Activated CD4-positive, alpha-beta memory T cell treated with anti-CD3 and anti-CD28 coated beads, Interleukin-2, amount 10 ng/mL, durations not matched to agents 7 days and 5 days (primary cell): ENCODE measurements around the gene SP3. TPM values are rescaled to one million over a fixed set of nuclear protein-coding genes. Genes with fewer than 3 reads are reported as not detected.

ENCODE experiments used
- CTCF ChIA-PET: fragments of 350-600 bp; sonication (Branson Sonifier 250); formaldehyde crosslinking; loops from one replicate; lab custom pipeline; 2021; ENCODE audit warnings: antibody characterized with exemption, inconsistent platforms; lab: Charles Lee
- POLR2A ChIA-PET: fragments of 350-600 bp; sonication (Branson Sonifier 250); formaldehyde crosslinking; loops from one replicate; lab custom pipeline; 2021; ENCODE audit warnings: antibody characterized with exemption; lab: Charles Lee
- DNase-seq: peaks from one replicate; pipeline ENCODE4 v3.0.0-alpha.2; 2020
- H3K27ac Mint-ChIP-seq: one replicate; pipeline ENCODE4 v1.8.0; 2021; ENCODE audit warnings: mild to moderate bottlenecking, mixed read lengths
- H3K27me3 Mint-ChIP-seq: one replicate; pipeline ENCODE4 v1.8.0; 2021; ENCODE audit warnings: mixed read lengths
- H3K36me3 Mint-ChIP-seq: one replicate; pipeline ENCODE4 v1.8.0; 2021; ENCODE audit warnings: low read depth, mixed read lengths
- H3K4me1 Mint-ChIP-seq: one replicate; pipeline ENCODE4 v1.8.0; 2021; ENCODE audit warnings: mixed read lengths
- H3K4me3 Mint-ChIP-seq: one replicate; pipeline ENCODE4 v1.8.0; 2021; ENCODE audit warnings: mild to moderate bottlenecking, mixed read lengths
- H3K9me3 Mint-ChIP-seq: one replicate; pipeline ENCODE4 v1.8.0; 2021; ENCODE audit warnings: mixed read lengths
- total RNA-seq, 2 experiments: library from RNA; stranded (reverse); gene quantifications; one replicate each; pipeline ENCODE4 v1.2.3, GENCODE V29; 2021

SP3 gene
- total RNA-seq, 2 experiments from 2014 or later = 94.9 to 96.9 TPM

DNA sequence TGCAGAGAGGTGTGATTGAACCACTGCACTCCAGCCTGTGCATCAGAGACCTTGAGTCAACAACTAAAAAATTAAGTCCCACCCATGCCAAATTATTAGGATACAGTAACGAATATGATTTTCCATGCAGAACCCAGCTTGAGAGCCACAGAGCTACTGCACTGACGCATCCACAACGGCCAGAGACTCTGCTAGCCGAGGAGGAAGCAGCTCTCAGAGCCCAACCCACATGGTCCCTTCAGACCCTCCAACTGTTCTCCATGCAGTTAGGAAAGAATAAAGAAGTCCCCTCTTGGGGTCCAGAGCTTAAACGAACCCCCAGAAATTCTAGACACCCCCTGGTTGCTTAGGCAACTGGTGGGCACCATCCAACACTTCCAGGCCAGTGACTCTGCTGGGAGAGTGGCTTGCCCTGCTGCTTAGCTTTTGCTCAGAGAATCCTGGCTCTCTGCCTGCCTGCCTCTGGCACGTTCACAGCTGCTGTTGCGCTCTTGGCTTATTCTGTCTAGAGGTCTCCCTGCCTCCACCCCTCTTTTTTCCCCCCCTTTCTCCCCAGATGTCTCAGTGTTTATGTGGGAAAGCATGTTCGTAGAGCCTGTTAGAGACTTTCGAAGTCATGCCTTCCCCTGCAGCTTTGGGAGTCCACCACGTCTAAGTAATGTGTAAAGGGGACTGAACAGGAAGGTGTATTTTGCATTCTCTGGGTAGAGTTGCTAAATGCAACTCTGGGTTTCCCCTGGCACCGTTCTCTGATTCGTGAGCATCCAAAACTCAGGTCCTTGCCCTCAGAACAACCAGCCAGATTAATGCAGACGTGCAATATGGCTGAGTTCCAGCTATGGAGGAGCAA lies 26.0 kb upstream of the SP3 start:
- ChIA-PET CTCF (no interaction called here), POLR2A (interaction anchor here (0.6 kb wide), 1 partner anchor 23 kb away, joined by 3 read pairs; no protein-coding TSS in a partner anchor)
- Mint-ChIP-seq H3K27ac (no peak overlapping the region), H3K4me3 (no peak overlapping the region), H3K36me3 (no peaks in the 10 kb centered on the region), H3K27me3 (peaks cover 11% of the 10 kb centered on the region), H3K9me3 (no peaks in the 10 kb centered on the region), H3K4me1 (no peaks in the 10 kb centered on the region)
- DNase-seq = no peak

DNA sequence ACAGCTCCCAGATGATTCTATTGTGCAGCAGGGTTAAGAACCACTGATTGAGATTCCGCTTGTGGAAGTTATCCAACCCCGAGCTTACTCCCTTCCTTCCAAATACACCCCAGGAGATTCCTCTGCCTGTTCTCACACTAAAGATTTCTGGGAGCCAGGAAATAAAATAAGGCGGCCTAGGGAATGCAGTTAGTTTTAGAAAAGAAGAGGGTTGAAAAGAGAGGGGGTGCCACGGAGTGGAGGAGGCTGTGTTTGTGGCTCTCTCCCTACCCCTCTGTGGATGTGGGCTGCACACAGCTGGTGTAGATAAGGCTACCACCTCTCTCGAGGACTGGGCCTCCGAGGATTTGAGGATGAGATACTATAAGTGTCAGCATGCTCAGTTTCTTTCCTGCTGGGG lies 25.1 kb upstream of the SP3 start:
- no peak for DNase-seq
- no peak overlapping the region for H3K27ac Mint-ChIP-seq
- CTCF ChIA-PET = no interaction called here
- POLR2A ChIA-PET = no interaction called here
- peaks cover 11% of the 10 kb centered on the region for H3K27me3 Mint-ChIP-seq
- no peaks in the 10 kb centered on the region for H3K4me1 Mint-ChIP-seq
- H3K36me3 Mint-ChIP-seq = no peaks in the 10 kb centered on the region
- no peaks in the 10 kb centered on the region for H3K9me3 Mint-ChIP-seq
- no peak overlapping the region for H3K4me3 Mint-ChIP-seq

DNA sequence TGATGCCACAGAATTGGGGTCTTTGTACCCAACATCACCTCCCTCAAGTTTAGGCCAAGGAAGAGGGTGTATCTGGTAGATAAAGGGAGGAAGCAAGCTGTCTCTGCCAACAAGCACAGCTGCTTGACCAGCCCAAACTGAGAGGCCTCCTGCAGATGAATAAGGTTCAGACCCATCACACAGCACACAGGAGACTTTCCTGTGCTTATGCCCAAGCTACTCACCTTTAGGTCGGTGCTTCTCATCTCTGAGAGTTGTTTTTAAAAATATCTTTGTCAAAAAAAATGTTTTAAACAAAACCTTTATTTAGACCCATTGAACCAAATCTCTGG lies 24.7 kb upstream of the SP3 start:
- DNase-seq = no peak
- POLR2A ChIA-PET = no interaction called here
- Mint-ChIP-seq H3K27ac (no peak overlapping the region), H3K27me3 (peaks cover 9% of the 10 kb centered on the region), H3K4me3 (no peak overlapping the region), H3K4me1 (no peaks in the 10 kb centered on the region), H3K9me3 (no peaks in the 10 kb centered on the region), H3K36me3 (no peaks in the 10 kb centered on the region)
- CTCF ChIA-PET = no interaction called here

DNA sequence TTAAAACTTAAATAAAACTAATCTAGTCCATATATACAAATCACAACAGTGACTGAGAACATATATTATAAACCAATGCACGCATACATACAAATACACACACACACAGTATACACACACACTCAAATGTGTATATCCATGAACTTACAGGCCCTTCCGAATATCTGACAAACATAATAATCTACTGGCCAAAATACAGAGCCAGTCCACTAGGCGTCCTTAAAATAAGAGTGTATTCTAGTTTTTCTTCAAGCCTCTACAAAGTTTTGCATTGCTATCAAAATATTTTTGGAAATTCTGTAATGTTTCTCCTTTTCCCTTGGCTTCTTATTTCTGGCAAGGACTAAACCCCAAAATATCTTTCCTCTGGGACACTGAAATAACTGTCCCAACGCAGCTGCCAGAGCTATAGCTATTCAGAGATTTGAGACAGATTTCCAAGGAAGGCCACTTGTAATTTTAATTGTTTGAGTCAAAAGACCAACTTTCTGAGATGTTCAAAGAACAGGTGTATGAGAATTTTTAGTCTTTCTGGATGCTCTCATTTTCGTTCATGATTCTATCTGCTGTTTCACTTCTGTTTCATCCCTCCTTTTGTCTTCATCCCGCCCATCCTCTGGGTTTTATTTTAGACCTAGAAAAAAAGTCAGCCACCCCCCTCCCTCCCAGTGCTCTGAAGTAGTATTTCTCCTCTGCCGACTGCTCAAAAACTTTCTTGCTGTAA lies 24.1 kb upstream of the SP3 start:
- Mint-ChIP-seq H3K27me3 (peaks cover 3% of the 10 kb centered on the region), H3K9me3 (no peaks in the 10 kb centered on the region), H3K4me3 (no peak overlapping the region), H3K36me3 (no peaks in the 10 kb centered on the region), H3K27ac (no peak overlapping the region), H3K4me1 (no peaks in the 10 kb centered on the region)
- CTCF ChIA-PET = interaction anchor here (0.7 kb wide), 1 partner anchor 439 kb away, joined by 5 read pairs; no protein-coding TSS in a partner anchor
- DNase-seq = no peak
- POLR2A ChIA-PET = no interaction called here

DNA sequence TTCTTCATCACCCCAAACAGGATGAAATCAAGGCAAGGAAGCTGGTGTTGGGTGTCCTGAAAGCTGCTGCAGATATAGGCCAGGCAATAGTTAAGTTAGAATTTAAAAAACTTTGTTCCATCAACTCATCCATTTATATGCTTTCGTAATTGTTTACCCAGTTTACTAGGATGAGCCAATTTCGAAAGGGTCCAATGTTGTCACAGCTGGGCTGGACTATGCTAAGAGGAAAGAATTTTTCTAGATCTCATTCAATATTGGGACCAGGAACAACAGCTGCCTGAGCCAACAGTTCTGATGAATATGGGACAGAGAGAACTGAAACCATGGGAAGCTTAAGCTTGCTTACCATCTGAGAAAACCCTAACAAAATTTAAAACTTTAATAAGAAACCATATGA lies 21.6 kb upstream of the SP3 start:
- ChIA-PET POLR2A (no interaction called here), CTCF (interaction anchor here (1.1 kb wide), 1 partner anchor 54 kb away, joined by 4 read pairs; no protein-coding TSS in a partner anchor)
- no peaks in the 10 kb centered on the region for H3K27me3 Mint-ChIP-seq
- no peaks in the 10 kb centered on the region for H3K36me3 Mint-ChIP-seq
- DNase-seq = no peak
- H3K27ac Mint-ChIP-seq = no peak overlapping the region
- H3K4me3 Mint-ChIP-seq = no peak overlapping the region
- H3K4me1 Mint-ChIP-seq = no peaks in the 10 kb centered on the region
- no peaks in the 10 kb centered on the region for H3K9me3 Mint-ChIP-seq

DNA sequence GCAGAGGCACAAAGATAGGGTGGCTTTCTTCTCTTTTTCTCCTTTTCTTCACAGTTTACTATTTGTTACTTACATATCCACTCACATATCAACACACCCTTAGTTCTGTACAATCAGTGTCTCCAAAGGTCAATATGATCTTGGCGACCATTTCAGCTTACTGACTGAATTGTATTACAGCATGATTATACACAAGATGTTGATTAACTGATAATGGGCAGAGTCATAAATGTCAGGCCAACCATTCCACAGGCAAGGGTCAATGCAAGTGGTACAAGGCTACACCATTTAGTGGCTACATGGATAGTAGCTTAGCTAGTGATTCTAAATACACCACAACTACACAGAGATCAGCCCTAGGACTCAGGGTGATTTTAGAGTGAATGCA lies 20.4 kb upstream of the SP3 start:
- H3K27ac Mint-ChIP-seq = no peak overlapping the region
- DNase-seq = no peak
- H3K27me3 Mint-ChIP-seq = no peaks in the 10 kb centered on the region
- H3K9me3 Mint-ChIP-seq = no peaks in the 10 kb centered on the region
- POLR2A ChIA-PET = no interaction called here
- no peaks in the 10 kb centered on the region for H3K36me3 Mint-ChIP-seq
- no peak overlapping the region for H3K4me3 Mint-ChIP-seq
- no peaks in the 10 kb centered on the region for H3K4me1 Mint-ChIP-seq
- CTCF ChIA-PET = no interaction called here

DNA sequence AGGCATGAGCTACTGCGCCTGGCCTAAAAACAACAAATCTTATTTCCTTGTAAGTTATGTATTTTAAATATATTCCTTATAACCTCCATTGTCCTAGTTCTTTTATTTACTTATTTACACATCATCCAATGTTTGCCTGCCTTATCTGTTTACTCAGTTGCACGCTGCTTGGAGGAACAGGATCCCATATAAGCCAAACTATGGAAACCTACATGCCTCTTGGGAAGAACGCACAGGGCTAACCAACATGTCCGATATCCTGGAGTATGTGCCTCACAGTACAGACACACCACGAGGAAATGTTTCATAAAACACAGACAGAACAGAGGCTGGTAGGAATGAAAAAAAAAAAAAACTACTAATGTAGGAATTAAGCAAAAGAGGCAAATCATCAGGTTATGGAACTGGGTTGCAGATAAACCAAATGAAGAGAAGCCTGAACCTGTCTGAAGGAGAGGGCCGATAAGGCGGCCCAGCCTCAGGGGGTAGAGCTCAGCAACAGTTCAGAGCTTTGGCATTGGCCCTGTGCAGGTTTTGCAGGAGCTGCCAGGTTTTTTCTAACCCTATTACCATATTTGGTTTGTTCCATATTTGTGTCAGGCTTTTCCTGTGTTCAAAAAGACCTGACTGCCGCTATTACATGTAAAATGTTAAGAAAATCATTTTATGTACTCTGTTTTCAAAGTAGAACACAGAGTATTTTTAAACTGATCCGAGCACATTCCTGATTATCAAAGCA lies 19.9 kb upstream of the SP3 start:
- H3K36me3 Mint-ChIP-seq = no peaks in the 10 kb centered on the region
- no peaks in the 10 kb centered on the region for H3K27me3 Mint-ChIP-seq
- DNase-seq = no peak
- ChIA-PET POLR2A (interaction anchor here (0.9 to 1.3 kb wide), 2 partner anchors 19 to 21 kb away, joined by 3 to 5 read pairs; no protein-coding TSS in a partner anchor), CTCF (no interaction called here)
- no peak overlapping the region for H3K4me3 Mint-ChIP-seq
- no peaks in the 10 kb centered on the region for H3K4me1 Mint-ChIP-seq
- no peak overlapping the region for H3K27ac Mint-ChIP-seq
- no peaks in the 10 kb centered on the region for H3K9me3 Mint-ChIP-seq

DNA sequence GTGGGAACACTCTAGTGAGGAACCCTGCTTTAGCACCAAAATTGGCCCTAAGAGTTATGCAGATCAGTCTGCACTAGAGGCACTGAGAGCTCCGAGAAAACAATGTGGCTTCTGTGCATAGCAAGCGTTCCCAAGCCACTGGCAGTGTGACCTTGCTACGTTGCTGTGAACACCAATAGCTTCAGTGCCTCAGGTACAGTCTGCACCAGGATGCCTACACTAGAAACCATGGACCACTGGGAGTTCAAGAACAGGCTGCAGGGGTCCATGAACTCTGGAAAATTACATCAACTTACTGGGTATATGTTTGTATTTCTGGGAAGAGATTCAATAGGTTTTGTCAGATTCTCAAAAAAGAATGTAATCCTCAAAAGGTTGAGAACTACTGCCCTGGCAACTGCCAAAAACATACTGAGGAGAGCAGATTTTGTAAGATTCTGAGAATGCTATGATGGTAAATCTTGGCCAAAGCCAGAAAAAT lies 18.3 kb upstream of the SP3 start:
- H3K9me3 Mint-ChIP-seq = no peaks in the 10 kb centered on the region
- no peak overlapping the region for H3K4me3 Mint-ChIP-seq
- CTCF ChIA-PET = no interaction called here
- no peak for DNase-seq
- no peaks in the 10 kb centered on the region for H3K36me3 Mint-ChIP-seq
- no peaks in the 10 kb centered on the region for H3K27me3 Mint-ChIP-seq
- no peaks in the 10 kb centered on the region for H3K4me1 Mint-ChIP-seq
- POLR2A ChIA-PET = no interaction called here
- H3K27ac Mint-ChIP-seq = no peak overlapping the region

DNA sequence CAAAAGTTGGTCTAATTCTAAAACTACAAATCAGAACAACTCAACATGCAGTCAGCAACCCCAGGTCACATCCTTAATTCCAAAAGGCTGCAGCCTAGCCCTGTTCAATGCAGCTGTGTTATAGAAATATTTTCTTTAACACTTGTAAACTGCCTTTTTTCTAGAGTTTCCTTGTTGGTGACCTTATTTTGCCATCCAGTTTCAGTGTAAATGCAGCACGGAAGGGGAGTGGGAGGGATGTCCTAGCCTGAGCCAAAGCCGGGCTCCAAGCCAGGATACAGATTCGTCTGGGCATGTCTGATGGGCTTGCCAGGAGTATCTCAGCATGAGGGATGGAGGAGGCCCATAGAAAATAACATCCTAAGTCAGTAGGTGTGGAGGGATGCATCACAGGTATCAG lies 17.7 kb upstream of the SP3 start:
- Mint-ChIP-seq H3K4me3 (no peak overlapping the region), H3K27me3 (no peaks in the 10 kb centered on the region), H3K4me1 (no peaks in the 10 kb centered on the region), H3K36me3 (no peaks in the 10 kb centered on the region), H3K9me3 (no peaks in the 10 kb centered on the region), H3K27ac (no peak overlapping the region)
- no peak for DNase-seq
- ChIA-PET CTCF (no interaction called here), POLR2A (no interaction called here)

DNA sequence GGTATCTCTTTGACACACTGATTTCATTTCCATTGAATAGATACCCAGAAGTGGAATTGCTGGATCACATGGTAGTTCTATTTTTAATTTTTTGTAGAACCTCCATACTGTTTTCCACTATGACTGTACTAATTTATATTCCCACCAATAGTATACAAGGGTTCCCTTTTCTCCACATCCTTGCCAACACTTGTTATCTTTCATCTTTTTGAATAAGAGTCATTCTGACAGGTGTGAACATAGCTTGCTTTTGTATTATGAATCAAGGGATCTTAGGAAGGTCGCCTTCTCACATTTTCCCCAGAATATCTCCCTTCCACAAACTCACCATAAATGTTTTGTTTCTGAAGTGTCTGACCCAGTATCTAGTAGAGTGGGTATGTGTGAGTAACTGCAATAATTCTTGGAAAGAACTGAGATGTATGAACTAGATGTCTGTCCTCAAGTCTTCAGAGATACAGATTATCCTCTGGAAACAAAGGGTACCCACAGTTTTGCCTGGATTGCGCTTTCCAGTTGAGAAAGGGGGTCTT lies 17.1 kb upstream of the SP3 start:
- Mint-ChIP-seq H3K9me3 (no peaks in the 10 kb centered on the region), H3K4me3 (no peak overlapping the region)

DNA sequence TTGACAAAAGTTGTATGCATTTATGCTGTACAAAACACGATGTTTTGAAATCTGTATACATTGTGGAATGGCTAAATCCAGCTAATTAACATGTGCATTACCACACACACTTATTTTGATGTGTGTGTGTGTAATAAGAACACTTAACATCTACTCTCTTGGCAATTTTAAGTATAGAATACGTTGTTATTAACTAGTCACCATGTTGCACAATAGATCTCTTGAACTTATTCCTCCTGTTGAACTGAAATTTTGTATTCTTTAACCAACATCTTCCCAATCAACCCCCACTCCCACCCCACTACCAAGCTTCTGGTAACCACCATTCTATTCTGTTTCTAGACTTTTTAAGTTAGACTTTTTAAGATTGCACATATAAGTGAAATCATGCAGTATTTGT lies 16.3 kb upstream of the SP3 start:
- Mint-ChIP-seq H3K4me1 (no peaks in the 10 kb centered on the region), H3K36me3 (no peaks in the 10 kb centered on the region), H3K27ac (no peak overlapping the region), H3K4me3 (no peak overlapping the region), H3K27me3 (no peaks in the 10 kb centered on the region), H3K9me3 (no peaks in the 10 kb centered on the region)
- POLR2A ChIA-PET = interaction anchor here (0.6 kb wide), 1 partner anchor 16 kb away, joined by 3 read pairs; no protein-coding TSS in a partner anchor
- CTCF ChIA-PET = no interaction called here
- DNase-seq = no peak

More for the DNA sequence above, 17.1 kb upstream of the SP3 start:
- Mint-ChIP-seq H3K27ac (no peak overlapping the region), H3K36me3 (no peaks in the 10 kb centered on the region), H3K27me3 (no peaks in the 10 kb centered on the region), H3K4me1 (no peaks in the 10 kb centered on the region)
- ChIA-PET POLR2A (no interaction called here), CTCF (no interaction called here)
- no peak for DNase-seq

DNA sequence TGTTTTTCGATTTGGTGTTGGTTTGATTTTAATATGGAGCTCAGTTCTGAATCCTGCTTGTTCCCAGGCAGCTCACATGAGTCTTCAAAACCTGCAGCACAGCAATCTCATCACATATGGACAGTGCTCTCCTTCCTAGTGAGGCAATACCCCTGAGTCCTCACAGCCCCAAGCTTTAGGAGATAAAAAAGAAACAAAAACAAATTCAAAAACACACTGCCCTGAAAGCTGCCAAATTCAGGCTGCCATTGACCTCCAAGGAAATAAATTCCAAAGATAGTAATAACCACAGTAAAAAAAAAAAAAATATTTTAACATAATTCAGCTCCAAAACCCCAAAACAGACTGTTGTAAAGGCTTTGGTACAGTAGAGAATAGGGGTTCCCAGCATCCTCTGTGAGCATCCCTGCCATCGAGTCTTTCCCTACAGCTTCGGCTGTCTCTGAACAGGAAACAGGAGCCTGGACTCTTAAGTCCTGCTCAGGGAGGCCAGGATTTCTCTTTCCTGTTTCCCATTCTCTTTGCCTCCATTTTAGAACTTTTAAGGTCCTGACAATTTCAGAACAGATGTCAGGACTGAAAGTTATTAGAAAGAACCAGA lies 14.7 kb upstream of the SP3 start:
- H3K27me3 Mint-ChIP-seq = peaks cover 3% of the 10 kb centered on the region
- CTCF ChIA-PET = no interaction called here
- H3K9me3 Mint-ChIP-seq = no peaks in the 10 kb centered on the region
- POLR2A ChIA-PET = no interaction called here
- no peaks in the 10 kb centered on the region for H3K36me3 Mint-ChIP-seq
- H3K4me1 Mint-ChIP-seq = no peaks in the 10 kb centered on the region
- H3K4me3 Mint-ChIP-seq = no peak overlapping the region
- no peak overlapping the region for H3K27ac Mint-ChIP-seq
- no peak for DNase-seq
